HEK293 (cell line): ENCODE results near the gene QRICH2.

Source experiments
- CTCF ChIA-PET: fragments of 350-600 bp; formaldehyde crosslinking; extraction: SDS; loops from one replicate; lab custom pipeline; 2021; ENCODE audit warnings: antibody characterized with exemption; lab: Yijun Ruan, JAX
- POLR2A ChIA-PET: fragments of 300-600 bp; formaldehyde crosslinking; extraction: SDS; loops from one replicate; lab custom pipeline; 2020; ENCODE audit warnings: antibody characterized with exemption, inconsistent platforms; lab: Yijun Ruan, JAX
- H3K27ac ChIP-seq: fragments of 200-500 bp; sonication (Bioruptor generic); 2 replicates; pipeline ENCODE4 v1.5.1; 2014; ENCODE audit warnings: low read depth, low read length, control low read depth, inconsistent platforms; ENCODE audit errors: extremely low read depth
- H3K36me3 ChIP-seq, 2 experiments: fragments of 200-500 bp in 1 of 2; sonication (Bioruptor generic) in 1 of 2; 1 replicate in 1 of 2; 2 replicates in 1 of 2; pipeline ENCODE4 v1.5.1; 2014 to 2017; ENCODE audit warnings: inconsistent platforms in 2 of 2, low read length in 2 of 2; ENCODE audit not compliant: control insufficient read depth in 2 of 2, insufficient read depth in 1 of 2
- H3K4me1 ChIP-seq: fragments of 200-500 bp; sonication (Bioruptor generic); 2 replicates; pipeline ENCODE4 v1.5.1; 2014; ENCODE audit warnings: mild to moderate bottlenecking, low read length, inconsistent platforms; ENCODE audit not compliant: control insufficient read depth, insufficient read depth
- H3K4me3 ChIP-seq: 2 replicates; pipeline ENCODE4 v1.5.1; 2011; ENCODE audit warnings: low read depth, mild to moderate bottlenecking, control low read depth, low read length, moderate library complexity
- H3K9me3 ChIP-seq: fragments of 200-500 bp; sonication (Bioruptor generic); 2 replicates; pipeline ENCODE4 v1.5.1; 2014; ENCODE audit warnings: low read depth, low read length, inconsistent platforms; ENCODE audit not compliant: control insufficient read depth, insufficient read depth
- GLIS1 ChIP-seq: fragments of 450-650 bp; formaldehyde crosslinking; IDR thresholded peaks from 2 replicates; pipeline ENCODE4 v1.5.1; 2016; ENCODE audit warnings: missing biosample characterization, missing genetic modification characterization
- GLIS2 ChIP-seq: fragments of 450-650 bp; formaldehyde crosslinking; IDR thresholded peaks from 2 replicates; pipeline ENCODE4 v1.5.1; 2016; ENCODE audit warnings: missing biosample characterization, missing genetic modification characterization
- MZF1 ChIP-seq: fragments of 450-650 bp; formaldehyde crosslinking; IDR thresholded peaks from 2 replicates; pipeline ENCODE4 v1.5.1; 2017; ENCODE audit warnings: missing biosample characterization, missing genetic modification characterization, borderline replicate concordance
- SALL2 ChIP-seq: fragments of 450-650 bp; formaldehyde crosslinking; IDR thresholded peaks from 2 replicates; pipeline ENCODE4 v1.5.0; 2017; ENCODE audit warnings: missing biosample characterization, mild to moderate bottlenecking, missing genetic modification characterization, borderline replicate concordance
- ZBTB21 ChIP-seq: fragments of 450-650 bp; formaldehyde crosslinking; IDR thresholded peaks from 2 replicates; pipeline ENCODE4 v1.5.1; 2017; ENCODE audit warnings: missing biosample characterization, missing genetic modification characterization
- ZBTB48 ChIP-seq: fragments of 450-650 bp; formaldehyde crosslinking; IDR thresholded peaks from 2 replicates; pipeline ENCODE4 v1.5.1; 2016; ENCODE audit warnings: missing biosample characterization, missing genetic modification characterization
- ZNF202 ChIP-seq: fragments of 450-650 bp; formaldehyde crosslinking; IDR thresholded peaks from 2 replicates; pipeline ENCODE4 v1.5.1; 2016; ENCODE audit warnings: missing biosample characterization, missing genetic modification characterization, borderline replicate concordance
- ZNF24 ChIP-seq: fragments of 450-650 bp; formaldehyde crosslinking; IDR thresholded peaks from 2 replicates; pipeline ENCODE4 v1.5.1; 2016; ENCODE audit warnings: missing biosample characterization, missing genetic modification characterization
- ZNF341 ChIP-seq: fragments of 450-650 bp; formaldehyde crosslinking; IDR thresholded peaks from 2 replicates; pipeline ENCODE4; 2016; ENCODE audit warnings: low read depth, missing biosample characterization, missing genetic modification characterization
- ZNF530 ChIP-seq: fragments of 450-650 bp; formaldehyde crosslinking; IDR thresholded peaks from 2 replicates; pipeline ENCODE4 v1.5.1; 2016; ENCODE audit warnings: low read depth, missing biosample characterization, missing genetic modification characterization
- ZNF626 ChIP-seq: fragments of 450-650 bp; sonication (Bioruptor Pico); formaldehyde crosslinking; IDR thresholded peaks from 2 replicates; pipeline ENCODE4 v1.5.1; 2018; ENCODE audit warnings: missing biosample characterization, missing genetic modification characterization, inconsistent platforms
- ZNF76 ChIP-seq: fragments of 450-650 bp; formaldehyde crosslinking; IDR thresholded peaks from 2 replicates; pipeline ENCODE4; 2016; ENCODE audit warnings: low read depth, missing biosample characterization, missing genetic modification characterization, borderline replicate concordance
- TF ChIP-seq, protein P1 (sequence below): fragments of 450-650 bp; formaldehyde crosslinking; IDR thresholded peaks from 2 replicates; pipeline ENCODE4 v1.5.1; 2016; ENCODE audit warnings: missing biosample characterization, missing genetic modification characterization
- TF ChIP-seq, protein P2 (sequence below): fragments of 450-650 bp; formaldehyde crosslinking; IDR thresholded peaks from 2 replicates; pipeline ENCODE4 v1.5.1; 2017; ENCODE audit warnings: missing biosample characterization, missing genetic modification characterization
- TF ChIP-seq, protein P3 (sequence below): fragments of 450-650 bp; formaldehyde crosslinking; IDR thresholded peaks from 2 replicates; pipeline ENCODE4 v1.5.1; 2016; ENCODE audit warnings: missing biosample characterization, missing genetic modification characterization
- TF ChIP-seq, protein P4 (sequence below): fragments of 450-650 bp; formaldehyde crosslinking; IDR thresholded peaks from 2 replicates; pipeline ENCODE4 v1.5.1; 2016; ENCODE audit warnings: missing biosample characterization, missing genetic modification characterization
- TF ChIP-seq, protein P5 (sequence below): fragments of 450-650 bp; formaldehyde crosslinking; IDR thresholded peaks from 2 replicates; pipeline ENCODE4 v1.5.1; 2016; ENCODE audit warnings: missing biosample characterization, missing genetic modification characterization
- TF ChIP-seq, protein P6 (sequence below): fragments of 450-650 bp; formaldehyde crosslinking; IDR thresholded peaks from 2 replicates; pipeline ENCODE4 v1.5.1; 2017; ENCODE audit warnings: missing biosample characterization, missing genetic modification characterization

The QRICH2 gene

DNA sequence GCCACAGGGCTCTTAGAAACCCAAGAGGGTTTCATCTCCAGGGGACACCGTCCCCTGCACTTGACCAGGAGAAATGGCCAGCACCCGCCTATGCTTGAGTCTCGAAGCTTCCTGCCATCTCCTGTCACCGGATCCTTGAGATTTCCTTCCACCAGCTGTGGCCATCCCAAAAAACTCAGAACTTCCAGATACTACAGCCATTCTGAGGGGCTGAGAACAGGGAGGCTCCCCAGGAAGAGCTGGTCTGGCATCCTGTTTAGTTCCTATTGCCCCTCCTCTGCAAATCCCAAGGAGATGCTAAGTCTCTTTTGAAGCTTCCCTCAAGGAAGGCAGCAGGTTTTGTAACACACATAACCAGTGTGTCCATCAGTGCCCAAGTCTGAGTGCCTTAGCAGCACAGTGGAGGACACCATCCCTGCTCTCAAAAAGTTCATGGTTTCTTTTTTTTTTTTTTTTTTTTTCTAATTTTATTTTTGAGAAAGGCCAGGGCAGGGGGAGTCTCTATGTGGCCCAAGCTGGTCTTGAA, 41.0 kb downstream of the QRICH2 start:
- CTCF ChIA-PET = interaction anchor here (0.9 to 5.8 kb wide), 9 partner anchors 12 to 256 kb away, joined by 3 to 52 read pairs (median 3); no protein-coding TSS in a partner anchor
- TF ChIP-seq, protein P1, sequence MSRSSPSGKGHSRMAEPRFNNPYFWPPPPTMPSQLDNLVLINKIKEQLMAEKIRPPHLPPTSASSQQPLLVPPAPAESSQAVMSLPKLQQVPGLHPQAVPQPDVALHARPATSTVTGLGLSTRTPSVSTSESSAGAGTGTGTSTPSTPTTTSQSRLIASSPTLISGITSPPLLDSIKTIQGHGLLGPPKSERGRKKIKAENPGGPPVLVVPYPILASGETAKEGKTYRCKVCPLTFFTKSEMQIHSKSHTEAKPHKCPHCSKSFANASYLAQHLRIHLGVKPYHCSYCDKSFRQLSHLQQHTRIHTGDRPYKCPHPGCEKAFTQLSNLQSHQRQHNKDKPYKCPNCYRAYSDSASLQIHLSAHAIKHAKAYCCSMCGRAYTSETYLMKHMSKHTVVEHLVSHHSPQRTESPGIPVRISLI = peak; percentile 80; the same call in 1 of the 2 replicates
- TF ChIP-seq, protein P2, sequence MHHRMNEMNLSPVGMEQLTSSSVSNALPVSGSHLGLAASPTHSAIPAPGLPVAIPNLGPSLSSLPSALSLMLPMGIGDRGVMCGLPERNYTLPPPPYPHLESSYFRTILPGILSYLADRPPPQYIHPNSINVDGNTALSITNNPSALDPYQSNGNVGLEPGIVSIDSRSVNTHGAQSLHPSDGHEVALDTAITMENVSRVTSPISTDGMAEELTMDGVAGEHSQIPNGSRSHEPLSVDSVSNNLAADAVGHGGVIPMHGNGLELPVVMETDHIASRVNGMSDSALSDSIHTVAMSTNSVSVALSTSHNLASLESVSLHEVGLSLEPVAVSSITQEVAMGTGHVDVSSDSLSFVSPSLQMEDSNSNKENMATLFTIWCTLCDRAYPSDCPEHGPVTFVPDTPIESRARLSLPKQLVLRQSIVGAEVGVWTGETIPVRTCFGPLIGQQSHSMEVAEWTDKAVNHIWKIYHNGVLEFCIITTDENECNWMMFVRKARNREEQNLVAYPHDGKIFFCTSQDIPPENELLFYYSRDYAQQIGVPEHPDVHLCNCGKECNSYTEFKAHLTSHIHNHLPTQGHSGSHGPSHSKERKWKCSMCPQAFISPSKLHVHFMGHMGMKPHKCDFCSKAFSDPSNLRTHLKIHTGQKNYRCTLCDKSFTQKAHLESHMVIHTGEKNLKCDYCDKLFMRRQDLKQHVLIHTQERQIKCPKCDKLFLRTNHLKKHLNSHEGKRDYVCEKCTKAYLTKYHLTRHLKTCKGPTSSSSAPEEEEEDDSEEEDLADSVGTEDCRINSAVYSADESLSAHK = no peak
- no peak for TF ChIP-seq SALL2 (tag by site-specific recombination)
- TF ChIP-seq, all 188 proteins: peak for 1
- Histone ChIP-seq H3K36me3 (peaks cover 5 to 28% of the 10 kb centered on the region in 2 experiments; a peak in 2 of 3 replicates), H3K27ac (no peak overlapping the region), H3K4me1 (no peaks in the 10 kb centered on the region; the same call in 1 of the 2 replicates), H3K4me3 (peak overlapping the region; percentile 89), H3K9me3 (no peaks in the 10 kb centered on the region)
- POLR2A ChIA-PET = interaction anchor here (0.5 to 1.9 kb wide), 8 partner anchors 12 to 851 kb away, joined by 3 to 5 read pairs (median 3); partner anchors contain the start of gene RNF157

DNA sequence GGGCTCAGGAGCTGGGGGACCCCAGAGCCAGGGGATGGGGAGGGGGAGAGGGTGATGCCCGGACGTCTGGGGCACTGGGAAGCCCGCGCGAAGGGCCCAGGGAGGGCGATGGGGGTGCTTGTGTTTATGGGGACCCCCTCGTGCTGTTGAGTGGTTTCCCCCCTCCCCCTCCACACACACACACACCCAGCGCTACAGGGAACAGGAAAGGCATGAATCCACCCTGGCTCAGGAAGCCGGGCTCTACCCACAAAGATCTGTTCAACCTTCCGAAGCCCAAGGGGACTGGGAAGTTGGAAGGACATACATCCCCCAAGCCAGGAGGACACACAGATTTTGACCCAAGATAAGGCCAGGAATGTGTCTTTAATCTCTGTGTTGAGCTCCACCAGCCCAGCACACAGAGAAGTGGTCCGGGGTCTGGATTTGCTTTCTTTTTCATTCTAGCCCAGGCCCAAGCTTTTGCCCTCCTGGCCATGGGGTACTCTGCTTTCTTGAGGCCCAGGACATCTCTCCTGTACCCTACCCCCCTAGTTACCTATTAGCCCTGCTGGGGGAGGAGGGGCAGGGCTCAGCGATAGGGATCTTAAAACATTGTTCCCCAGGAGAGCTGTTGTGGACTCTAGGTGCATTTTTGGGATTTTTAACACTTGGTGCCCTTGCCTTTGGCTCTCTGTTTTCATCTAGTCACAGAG, 41.7 kb downstream of the QRICH2 start:
- peak overlapping the region; percentile 81 for H3K27ac ChIP-seq
- no peaks in the 10 kb centered on the region for H3K9me3 ChIP-seq
- ChIA-PET POLR2A (interaction anchor here (0.5 to 1.9 kb wide), 4 partner anchors 13 to 851 kb away, joined by 3 to 5 read pairs (median 3); partner anchors contain the start of gene RNF157), CTCF (interaction anchor here (0.5 to 5.8 kb wide), 8 partner anchors 13 to 256 kb away, joined by 3 to 52 read pairs (median 4); no protein-coding TSS in a partner anchor)
- H3K4me3 ChIP-seq = peak overlapping the region; percentile 89
- peaks cover 5 to 25% of the 10 kb centered on the region in 2 experiments; a peak in 2 of 3 replicates for H3K36me3 ChIP-seq
- no peaks in the 10 kb centered on the region; the same call in 1 of the 2 replicates for H3K4me1 ChIP-seq
- TF ChIP-seq MZF1 = no peak
- 0 out of 2 replicates have a peak, but pooled peaks have one; percentile 8 for TF ChIP-seq ZBTB48 (tag by site-specific recombination)
- no peak for TF ChIP-seq ZNF202 (tag by site-specific recombination)
- peak; percentile 7; the same call in 1 of the 2 replicates for TF ChIP-seq ZNF341 (tag by site-specific recombination)
- TF ChIP-seq, protein P3, sequence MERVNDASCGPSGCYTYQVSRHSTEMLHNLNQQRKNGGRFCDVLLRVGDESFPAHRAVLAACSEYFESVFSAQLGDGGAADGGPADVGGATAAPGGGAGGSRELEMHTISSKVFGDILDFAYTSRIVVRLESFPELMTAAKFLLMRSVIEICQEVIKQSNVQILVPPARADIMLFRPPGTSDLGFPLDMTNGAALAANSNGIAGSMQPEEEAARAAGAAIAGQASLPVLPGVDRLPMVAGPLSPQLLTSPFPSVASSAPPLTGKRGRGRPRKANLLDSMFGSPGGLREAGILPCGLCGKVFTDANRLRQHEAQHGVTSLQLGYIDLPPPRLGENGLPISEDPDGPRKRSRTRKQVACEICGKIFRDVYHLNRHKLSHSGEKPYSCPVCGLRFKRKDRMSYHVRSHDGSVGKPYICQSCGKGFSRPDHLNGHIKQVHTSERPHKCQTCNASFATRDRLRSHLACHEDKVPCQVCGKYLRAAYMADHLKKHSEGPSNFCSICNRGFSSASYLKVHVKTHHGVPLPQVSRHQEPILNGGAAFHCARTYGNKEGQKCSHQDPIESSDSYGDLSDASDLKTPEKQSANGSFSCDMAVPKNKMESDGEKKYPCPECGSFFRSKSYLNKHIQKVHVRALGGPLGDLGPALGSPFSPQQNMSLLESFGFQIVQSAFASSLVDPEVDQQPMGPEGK (tag by site-specific recombination) = peak; percentile 54; the same call in 1 of the 2 replicates
- TF ChIP-seq, protein P4, sequence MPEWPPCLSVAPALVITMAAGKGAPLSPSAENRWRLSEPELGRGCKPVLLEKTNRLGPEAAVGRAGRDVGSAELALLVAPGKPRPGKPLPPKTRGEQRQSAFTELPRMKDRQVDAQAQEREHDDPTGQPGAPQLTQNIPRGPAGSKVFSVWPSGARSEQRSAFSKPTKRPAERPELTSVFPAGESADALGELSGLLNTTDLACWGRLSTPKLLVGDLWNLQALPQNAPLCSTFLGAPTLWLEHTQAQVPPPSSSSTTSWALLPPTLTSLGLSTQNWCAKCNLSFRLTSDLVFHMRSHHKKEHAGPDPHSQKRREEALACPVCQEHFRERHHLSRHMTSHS (tag by site-specific recombination) = no peak
- TF ChIP-seq ZNF626 (tag by site-specific recombination) = no peak
- TF ChIP-seq ZNF24 (tag by site-specific recombination) = no peak
- no peak for TF ChIP-seq ZNF530 (tag by site-specific recombination)
- TF ChIP-seq ZBTB21 (tag by site-specific recombination) = no peak
- TF ChIP-seq, protein P5, sequence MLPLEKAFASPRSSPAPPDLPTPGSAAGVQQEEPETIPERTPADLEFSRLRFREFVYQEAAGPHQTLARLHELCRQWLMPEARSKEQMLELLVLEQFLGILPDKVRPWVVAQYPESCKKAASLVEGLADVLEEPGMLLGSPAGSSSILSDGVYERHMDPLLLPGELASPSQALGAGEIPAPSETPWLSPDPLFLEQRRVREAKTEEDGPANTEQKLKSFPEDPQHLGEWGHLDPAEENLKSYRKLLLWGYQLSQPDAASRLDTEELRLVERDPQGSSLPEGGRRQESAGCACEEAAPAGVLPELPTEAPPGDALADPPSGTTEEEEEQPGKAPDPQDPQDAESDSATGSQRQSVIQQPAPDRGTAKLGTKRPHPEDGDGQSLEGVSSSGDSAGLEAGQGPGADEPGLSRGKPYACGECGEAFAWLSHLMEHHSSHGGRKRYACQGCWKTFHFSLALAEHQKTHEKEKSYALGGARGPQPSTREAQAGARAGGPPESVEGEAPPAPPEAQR (tag by site-specific recombination) = no peak
- TF ChIP-seq GLIS1 (tag by site-specific recombination) = peak; percentile 32; the same call in 1 of the 2 replicates
- TF ChIP-seq, protein P6, sequence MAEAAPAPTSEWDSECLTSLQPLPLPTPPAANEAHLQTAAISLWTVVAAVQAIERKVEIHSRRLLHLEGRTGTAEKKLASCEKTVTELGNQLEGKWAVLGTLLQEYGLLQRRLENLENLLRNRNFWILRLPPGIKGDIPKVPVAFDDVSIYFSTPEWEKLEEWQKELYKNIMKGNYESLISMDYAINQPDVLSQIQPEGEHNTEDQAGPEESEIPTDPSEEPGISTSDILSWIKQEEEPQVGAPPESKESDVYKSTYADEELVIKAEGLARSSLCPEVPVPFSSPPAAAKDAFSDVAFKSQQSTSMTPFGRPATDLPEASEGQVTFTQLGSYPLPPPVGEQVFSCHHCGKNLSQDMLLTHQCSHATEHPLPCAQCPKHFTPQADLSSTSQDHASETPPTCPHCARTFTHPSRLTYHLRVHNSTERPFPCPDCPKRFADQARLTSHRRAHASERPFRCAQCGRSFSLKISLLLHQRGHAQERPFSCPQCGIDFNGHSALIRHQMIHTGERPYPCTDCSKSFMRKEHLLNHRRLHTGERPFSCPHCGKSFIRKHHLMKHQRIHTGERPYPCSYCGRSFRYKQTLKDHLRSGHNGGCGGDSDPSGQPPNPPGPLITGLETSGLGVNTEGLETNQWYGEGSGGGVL (tag by site-specific recombination) = peak; percentile 79
- TF ChIP-seq GLIS2 (tag by site-specific recombination) = peak; percentile 43; the same call in 1 of the 2 replicates
- TF ChIP-seq ZNF76 (tag by site-specific recombination) = no peak
